GM21526 (cell line): ENCODE results near the gene TMEM82.

Experiments used
- ATAC-seq: cut with Tn5 transposase; IDR thresholded peaks from one replicate; pipeline ENCODE4 v1.9.1; 2021; ENCODE audit warnings: moderate library complexity; ENCODE audit not compliant: unreplicated experiment, low FRiP score

The TMEM82 gene

GRCh38 chr1:15734901-15735300 lies 7.4 kb upstream of the TMEM82 start:
- ATAC-seq: no peak

DNA sequence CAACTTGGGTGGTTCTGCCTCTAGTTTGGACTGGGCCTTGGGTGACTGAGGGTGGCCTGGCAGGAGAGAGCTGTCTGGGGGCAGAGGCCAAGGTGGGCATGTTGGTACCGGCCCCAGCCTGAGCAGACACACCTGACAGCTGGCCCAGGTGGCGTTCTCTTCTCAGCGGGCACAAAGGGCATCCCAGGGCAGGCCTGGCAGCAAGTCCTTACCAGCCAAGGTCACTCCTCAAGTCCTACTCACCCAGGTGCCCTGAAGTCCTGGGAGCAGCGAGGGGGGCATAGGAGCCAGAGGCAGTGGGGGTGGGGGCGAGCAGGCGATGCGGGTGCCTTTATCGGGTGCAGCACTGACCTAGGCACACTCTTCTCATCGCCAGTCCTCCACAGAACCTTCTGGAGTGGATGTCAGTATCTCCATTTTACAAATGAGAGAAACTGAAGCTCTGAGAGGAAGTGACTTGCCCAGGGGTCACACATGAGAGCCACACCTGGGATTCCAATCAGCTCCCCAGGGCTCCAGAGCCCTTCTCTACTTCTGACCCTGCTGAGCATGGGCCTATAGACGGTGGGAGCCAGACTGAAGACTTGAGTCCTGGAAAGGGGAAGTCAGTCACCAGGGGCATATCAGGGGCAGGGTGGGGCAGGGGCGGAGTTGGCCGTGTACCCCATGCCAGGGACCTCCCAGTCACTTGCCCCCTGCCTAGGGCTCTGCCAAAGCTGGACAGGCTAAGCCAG lies 6.8 kb upstream of the TMEM82 start:
- ATAC-seq: no peak

DNA sequence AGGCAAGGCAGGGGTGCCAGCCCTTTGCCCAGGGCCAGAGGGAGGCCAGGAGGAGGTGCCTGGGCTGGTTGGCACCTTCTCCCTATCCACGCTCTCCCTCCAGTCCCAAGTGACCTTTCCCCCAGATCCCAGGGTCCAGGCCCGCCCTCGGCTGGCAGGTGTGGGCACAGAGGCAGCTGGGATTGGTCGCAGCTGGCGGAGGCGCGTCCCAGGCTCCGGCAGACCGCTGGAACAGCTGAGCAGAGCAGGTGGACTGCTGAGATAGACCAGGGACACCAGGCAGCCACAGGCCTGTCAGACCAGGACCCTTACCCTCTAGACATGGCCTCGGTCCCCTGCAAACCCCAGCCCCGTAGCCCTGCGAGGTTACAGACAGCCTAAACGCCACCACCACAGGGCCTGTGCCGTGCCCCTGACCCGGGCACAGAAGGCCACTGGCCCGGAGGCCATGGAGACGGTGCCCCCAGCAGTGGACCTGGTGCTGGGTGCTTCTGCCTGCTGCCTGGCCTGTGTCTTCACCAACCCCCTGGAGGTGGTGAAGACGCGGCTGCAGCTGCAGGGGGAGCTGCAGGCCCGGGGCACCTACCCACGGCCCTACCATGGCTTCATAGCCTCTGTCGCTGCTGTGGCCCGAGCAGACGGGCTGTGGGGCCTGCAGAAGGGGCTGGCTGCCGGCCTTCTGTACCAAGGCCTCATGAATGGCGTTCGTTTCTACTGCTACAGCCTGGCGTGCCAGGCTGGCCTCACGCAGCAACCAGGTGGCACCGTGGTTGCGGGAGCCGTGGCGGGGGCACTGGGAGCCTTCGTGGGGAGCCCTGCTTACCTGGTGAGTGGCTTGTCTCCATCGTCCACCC lies 6.0 kb upstream of the TMEM82 start, which contains the start of gene SLC25A34:
Gene SLC25A34, plus strand, starts transcription at position 221 of the 854 bp plus-strand sequence. Its CDS starts 228 bp downstream, at position 449.
- ATAC-seq: no peak

- no peak for ATAC-seq
Observed at GRCh38 chr1:15736892-15737261, 5.4 kb upstream of the TMEM82 start.

GRCh38 chr1:15737324-15738319 lies 4.7 kb upstream of the TMEM82 start:
- ATAC-seq: no peak

DNA sequence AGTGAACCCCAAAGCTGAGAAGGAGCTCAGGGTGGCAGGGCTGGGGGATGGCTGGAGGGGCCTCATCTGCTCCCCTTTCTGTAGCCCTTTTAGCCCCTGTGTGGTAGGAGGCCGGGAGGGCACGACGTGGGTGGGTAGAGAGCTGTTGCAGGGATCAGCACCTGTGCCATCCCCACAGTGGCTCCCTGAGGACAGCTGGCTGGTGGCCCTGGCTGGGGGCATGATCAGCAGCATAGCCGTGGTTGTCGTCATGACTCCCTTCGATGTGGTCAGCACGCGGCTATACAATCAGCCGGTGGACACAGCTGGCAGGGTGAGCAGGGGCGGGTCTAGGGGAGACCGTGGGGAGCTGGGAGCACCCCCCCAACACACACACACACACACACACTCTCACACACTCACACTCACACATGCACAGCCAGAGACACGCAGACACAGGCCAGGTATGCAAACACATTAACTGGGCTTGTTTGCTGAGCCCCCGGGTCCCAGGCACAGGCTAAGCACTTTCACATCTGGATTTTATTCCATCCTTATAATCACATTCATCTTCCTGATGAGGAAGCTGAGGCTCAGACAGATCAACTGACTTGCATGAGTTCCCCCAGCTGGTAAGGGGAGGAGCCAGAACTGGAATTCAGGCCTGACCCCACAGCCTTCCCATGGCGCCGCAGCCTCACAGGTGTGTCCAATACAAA lies 3.7 kb upstream of the TMEM82 start:
- ATAC-seq: no peak

DNA sequence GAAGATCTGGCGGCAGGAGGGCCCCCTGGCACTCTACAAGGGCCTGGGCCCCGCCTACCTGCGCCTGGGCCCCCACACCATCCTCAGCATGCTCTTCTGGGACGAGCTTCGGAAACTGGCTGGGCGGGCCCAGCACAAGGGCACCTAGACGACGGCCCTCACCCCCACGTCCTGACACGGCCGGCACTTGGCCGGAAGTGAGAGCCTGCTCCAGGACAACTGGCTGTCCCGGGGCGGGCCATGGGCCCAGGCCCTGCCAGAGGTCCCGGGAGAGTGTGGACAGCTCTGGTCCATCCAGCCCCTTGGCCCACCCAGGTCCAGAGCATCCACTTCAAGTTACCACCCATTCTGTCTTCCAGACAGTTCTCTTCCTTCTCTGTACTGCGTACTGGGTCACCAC lies 3.0 kb upstream of the TMEM82 start:
- ATAC-seq: no peak

DNA sequence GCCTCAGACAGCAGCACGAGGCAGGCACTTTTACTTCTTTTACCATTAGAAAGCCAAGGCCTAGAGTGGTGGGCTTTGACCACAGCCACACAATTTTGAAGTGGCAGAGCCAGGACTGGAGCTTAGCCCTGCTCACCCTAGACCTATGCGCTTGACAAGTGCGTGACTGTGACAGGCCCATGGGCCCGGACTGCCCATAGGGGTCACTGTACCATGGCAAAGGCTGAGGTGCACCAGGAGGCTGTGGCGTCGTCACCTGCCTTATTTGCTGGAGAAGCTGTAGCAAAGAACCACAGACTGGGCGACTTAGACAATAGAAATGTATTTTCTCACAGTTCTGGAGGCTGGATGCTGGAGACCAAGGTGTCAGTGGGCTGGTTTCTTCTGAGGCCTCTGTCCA lies 2.6 kb upstream of the TMEM82 start:
- no peak for ATAC-seq

- ATAC-seq: peak; percentile 62
Observed at GRCh38 chr1:15740924-15741850, 1.1 kb upstream of the TMEM82 start.

- ATAC-seq: no peak
Observed at GRCh38 chr1:15744122-15744679, 1.9 kb downstream of the TMEM82 start.

GRCh38 chr1:15747378-15747777 lies 5.1 kb downstream of the TMEM82 start:
- no peak for ATAC-seq

GRCh38 chr1:15748264-15748663 lies 6.0 kb downstream of the TMEM82 start:
- ATAC-seq: no peak

DNA sequence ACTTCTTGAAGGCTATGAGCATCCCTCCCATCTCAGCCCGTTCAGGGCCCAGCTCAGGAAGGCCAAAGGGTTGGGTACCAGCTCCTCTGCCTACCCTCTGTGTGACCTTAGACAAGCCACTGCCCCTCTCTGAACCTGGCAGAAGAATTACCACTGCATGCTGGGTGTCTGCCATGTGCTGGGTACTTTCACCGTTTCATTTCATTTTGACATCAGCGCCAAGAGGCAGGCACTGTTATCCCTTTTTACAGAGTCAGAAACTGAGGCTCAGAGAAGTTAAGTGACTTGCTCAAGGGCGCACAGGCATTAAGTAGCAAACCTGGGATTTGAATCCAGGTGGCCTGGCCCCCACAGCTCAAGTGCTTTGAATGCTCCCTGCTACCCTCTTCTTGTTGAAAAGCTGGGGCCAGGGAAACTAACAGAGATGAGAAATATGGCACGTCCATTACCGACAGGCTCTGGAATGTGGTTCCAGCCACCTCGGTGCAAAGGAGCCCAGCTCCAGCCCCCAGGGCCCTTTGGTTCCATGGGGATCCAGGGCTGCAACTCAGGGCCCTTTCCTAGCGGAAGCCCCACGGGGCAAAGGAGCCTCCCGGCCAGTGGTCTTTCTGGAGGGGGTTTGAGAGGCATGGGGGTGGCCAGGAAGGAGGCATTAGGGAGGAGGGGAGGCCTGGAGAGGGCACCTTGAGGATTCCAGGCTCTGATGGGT lies 6.5 kb downstream of the TMEM82 start:
- ATAC-seq: no peak

- ATAC-seq: no peak
Observed at GRCh38 chr1:15749399-15750291, 7.3 kb downstream of the TMEM82 start.

- no peak for ATAC-seq
Observed at GRCh38 chr1:15750924-15751323, 8.6 kb downstream of the TMEM82 start.

GRCh38 chr1:15751717-15752116 lies 9.4 kb downstream of the TMEM82 start:
- ATAC-seq: no peak

GRCh38 chr1:15753776-15754175 lies 11.5 kb downstream of the TMEM82 start:
- no peak for ATAC-seq
